KMS-11 (cell line): ENCODE results near the gene PSG11.
"Not testable (repeated sequence)": the region's sequence is repeated elsewhere in the genome, so short reads cannot be mapped to it uniquely, and the experiment has no call there.

Experiments used
- H2AFZ ChIP-seq: fragments of 200-600 bp; sonication (generic); 2 replicates; pipeline ENCODE4 v1.6.1; 2016; ENCODE audit warnings: antibody characterized with exemption, mixed run types, low read depth
- H3K27ac ChIP-seq: fragments of 200-600 bp; sonication (generic); 2 replicates; pipeline ENCODE4 v1.6.1; 2016; ENCODE audit warnings: mild to moderate bottlenecking, mixed run types
- H3K27me3 ChIP-seq: fragments of 200-600 bp; sonication (generic); 2 replicates; pipeline ENCODE4 v1.6.1; 2017; ENCODE audit warnings: mild to moderate bottlenecking, low read depth, mixed run types, moderate library complexity; ENCODE audit not compliant: insufficient read depth
- H3K36me3 ChIP-seq: fragments of 200-600 bp; sonication (generic); 2 replicates; pipeline ENCODE4 v1.6.1; 2017; ENCODE audit warnings: mild to moderate bottlenecking, mixed run types; ENCODE audit not compliant: insufficient read depth
- H3K4me1 ChIP-seq: fragments of 200-600 bp; sonication (generic); 2 replicates; pipeline ENCODE4 v1.6.1; 2016; ENCODE audit warnings: mild to moderate bottlenecking, low read depth, mixed run types; ENCODE audit not compliant: poor library complexity, severe bottlenecking
- H3K4me2 ChIP-seq: fragments of 200-600 bp; sonication (generic); 2 replicates; pipeline ENCODE4 v1.7.0; 2016; ENCODE audit warnings: mild to moderate bottlenecking, mixed run types
- H3K4me3 ChIP-seq: fragments of 200-600 bp; sonication (generic); IDR thresholded peaks from 2 replicates; pipeline ENCODE4 v1.6.1; 2017; ENCODE audit warnings: low read depth, low read length, mixed read lengths; ENCODE audit not compliant: insufficient read depth
- H3K79me2 ChIP-seq: fragments of 200-600 bp; sonication (generic); 2 replicates; pipeline ENCODE4 v1.6.1; 2016; ENCODE audit warnings: low read depth, mixed run types; ENCODE audit not compliant: insufficient read depth
- H3K9ac ChIP-seq: fragments of 200-600 bp; sonication (generic); 2 replicates; pipeline ENCODE4 v1.6.1; 2016; ENCODE audit warnings: mild to moderate bottlenecking, mixed run types
- H4K20me1 ChIP-seq: fragments of 200-600 bp; sonication (generic); 2 replicates; pipeline ENCODE4 v1.6.1; 2016; ENCODE audit warnings: mild to moderate bottlenecking, mixed run types; ENCODE audit not compliant: insufficient read depth
- CTCF ChIP-seq: fragments of 200-600 bp; sonication (generic); conservative IDR thresholded peaks from 2 replicates; pipeline ENCODE4 v1.6.1; 2017; ENCODE audit warnings: low read depth, mild to moderate bottlenecking, antibody characterized with exemption, low read length, moderate library complexity, mixed read lengths

PSG11 gene

GRCh38 chr19:43028866-43029265, 2.6 kb upstream of the PSG11 start:
- no peak for TF ChIP-seq CTCF
- Histone ChIP-seq H3K4me3 (no peak overlapping the region), H3K36me3 (no peaks in the 10 kb centered on the region), H3K4me1 (no peaks in the 10 kb centered on the region), H3K9ac (no peak overlapping the region), H3K79me2 (no peaks in the 10 kb centered on the region), H3K27ac (no peak overlapping the region), H3K27me3 (no peaks in the 10 kb centered on the region), H4K20me1 (no peaks in the 10 kb centered on the region), H2AFZ (no peak overlapping the region), H3K4me2 (no peak overlapping the region)

DNA sequence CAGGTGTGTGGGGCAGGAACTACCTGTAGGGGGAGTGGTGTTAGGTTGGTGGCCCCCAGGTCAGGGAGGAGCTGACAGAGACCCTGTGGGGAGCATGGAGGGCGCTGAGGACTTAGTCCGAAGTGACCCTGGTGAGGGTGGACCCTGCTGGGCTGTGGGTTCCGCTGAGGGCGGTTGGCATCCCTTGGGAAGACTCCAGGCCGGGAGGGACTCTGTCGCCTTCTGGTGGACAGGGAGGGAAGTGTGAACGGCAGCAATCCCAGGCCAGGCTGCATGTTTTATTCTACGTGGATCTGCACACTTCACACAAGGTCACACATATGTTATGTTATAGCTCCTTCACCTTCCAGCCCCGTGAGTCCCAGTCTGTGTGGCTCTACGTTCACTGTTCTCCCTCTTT, 1.7 kb upstream of the PSG11 start:
- not testable (repeated sequence) for H3K27me3 ChIP-seq, H3K4me3 ChIP-seq, H2AFZ ChIP-seq, H3K4me2 ChIP-seq, H3K79me2 ChIP-seq, H3K4me1 ChIP-seq, H3K36me3 ChIP-seq, H4K20me1 ChIP-seq, H3K27ac ChIP-seq, H3K9ac ChIP-seq

DNA sequence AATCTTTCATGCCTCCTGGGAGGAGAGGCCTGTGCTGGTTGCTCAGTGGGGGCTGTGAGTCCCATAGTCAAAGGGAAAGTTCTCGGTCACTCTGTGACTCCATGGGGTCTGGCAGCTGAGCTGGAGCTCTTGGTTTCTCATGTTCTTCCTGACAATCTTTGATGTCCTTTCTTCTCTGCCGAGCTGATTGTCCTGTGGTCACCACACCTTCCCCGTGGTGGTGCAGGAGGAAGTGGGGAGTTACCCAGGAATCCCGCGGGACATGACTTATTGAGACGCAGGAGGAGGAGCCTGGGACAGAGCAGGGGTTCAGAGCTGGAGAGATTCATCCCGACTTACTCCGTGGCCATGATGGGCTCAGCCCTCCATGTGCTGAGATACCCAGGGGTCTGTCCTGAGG, 792 bp upstream of the PSG11 start:
- H3K27me3 ChIP-seq, H3K4me3 ChIP-seq, H2AFZ ChIP-seq, H3K9ac ChIP-seq, H3K27ac ChIP-seq, H3K4me2 ChIP-seq, H4K20me1 ChIP-seq, H3K79me2 ChIP-seq, H3K36me3 ChIP-seq, H3K4me1 ChIP-seq: not testable (repeated sequence)

- not testable (repeated sequence) for H3K4me3 ChIP-seq, H4K20me1 ChIP-seq, H3K4me1 ChIP-seq, H3K4me2 ChIP-seq, H3K9ac ChIP-seq, H2AFZ ChIP-seq, H3K79me2 ChIP-seq, H3K27ac ChIP-seq, H3K27me3 ChIP-seq, H3K36me3 ChIP-seq
Measured at GRCh38 chr19:43022098-43022497, 4.2 kb downstream of the PSG11 start.

DNA sequence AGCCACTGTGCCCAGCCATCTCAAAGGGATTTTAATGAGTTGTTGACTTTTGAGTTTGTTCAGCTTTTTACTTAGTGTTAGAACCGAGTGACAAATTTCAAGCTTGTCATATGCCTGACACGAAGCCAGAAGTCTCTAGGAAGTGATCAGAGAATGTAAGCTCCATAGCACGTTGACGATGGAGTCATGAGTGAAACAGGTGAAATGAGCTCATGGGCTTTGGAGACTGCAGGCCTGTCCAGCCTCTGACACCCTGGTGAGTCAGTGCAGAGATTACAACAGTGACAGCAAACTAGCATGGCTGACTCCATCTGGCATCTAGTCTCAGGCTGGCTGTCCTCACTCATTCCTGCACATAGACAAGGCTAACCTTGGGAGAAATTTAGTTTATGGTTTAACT, 4.6 kb downstream of the PSG11 start:
- not testable (repeated sequence) for H3K4me1 ChIP-seq, H3K4me2 ChIP-seq, H4K20me1 ChIP-seq, H2AFZ ChIP-seq, H3K36me3 ChIP-seq, H3K27ac ChIP-seq, H3K79me2 ChIP-seq, H3K27me3 ChIP-seq, H3K9ac ChIP-seq, H3K4me3 ChIP-seq

- H3K36me3 ChIP-seq, H2AFZ ChIP-seq, H3K9ac ChIP-seq, H3K27ac ChIP-seq, H3K27me3 ChIP-seq, H3K79me2 ChIP-seq, H4K20me1 ChIP-seq, H3K4me3 ChIP-seq, H3K4me1 ChIP-seq, H3K4me2 ChIP-seq: not testable (repeated sequence)
Measured at GRCh38 chr19:43019588-43019987, 6.7 kb downstream of the PSG11 start.

GRCh38 chr19:43005841-43006240, 20.4 kb downstream of the PSG11 start:
- H3K9ac ChIP-seq, H3K79me2 ChIP-seq, H3K27ac ChIP-seq, H3K27me3 ChIP-seq, H4K20me1 ChIP-seq, H3K36me3 ChIP-seq, H3K4me2 ChIP-seq, H3K4me1 ChIP-seq, H3K4me3 ChIP-seq, H2AFZ ChIP-seq: not testable (repeated sequence)

DNA sequence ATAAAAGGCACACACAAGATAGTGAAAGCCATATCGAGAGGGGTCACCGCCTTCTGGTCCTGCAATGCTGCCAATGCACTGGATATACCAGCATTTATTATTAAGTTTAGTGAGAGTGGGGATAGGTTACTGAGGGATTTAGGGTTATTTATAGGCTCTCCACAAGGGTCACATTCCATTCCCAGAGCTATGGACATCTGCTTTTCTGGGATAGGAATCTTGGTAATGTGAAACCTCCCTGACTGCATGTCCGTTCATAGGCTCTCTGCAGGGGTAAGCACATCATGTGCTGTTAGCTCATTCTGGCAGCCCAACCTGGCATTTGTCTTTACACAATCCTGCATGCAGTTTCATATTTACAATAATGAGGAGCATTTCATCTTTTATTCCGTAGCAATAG, 21.4 kb downstream of the PSG11 start:
- H3K79me2 ChIP-seq, H3K9ac ChIP-seq, H3K27ac ChIP-seq, H3K4me3 ChIP-seq, H3K4me1 ChIP-seq, H3K27me3 ChIP-seq, H4K20me1 ChIP-seq, H3K4me2 ChIP-seq, H3K36me3 ChIP-seq, H2AFZ ChIP-seq: not testable (repeated sequence)

DNA sequence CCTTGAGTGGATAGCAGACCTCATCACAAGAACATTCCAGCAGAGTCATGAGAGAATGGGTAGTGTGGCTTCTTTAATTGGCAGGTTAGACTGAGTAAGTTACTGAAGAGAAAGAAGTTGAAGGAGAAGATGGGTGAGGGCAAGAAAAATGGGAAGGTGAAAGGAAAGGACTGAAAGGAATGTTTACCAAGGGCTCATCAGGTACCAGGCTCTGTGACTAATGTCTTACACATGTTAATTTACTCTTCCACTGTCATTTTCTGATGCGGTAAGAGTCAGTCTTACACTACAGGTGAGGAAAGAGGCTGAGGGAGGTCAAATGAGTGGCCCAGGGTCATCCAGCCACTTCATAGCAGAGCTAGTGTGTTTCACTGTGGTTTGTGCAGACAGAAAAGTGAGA, 22.6 kb downstream of the PSG11 start:
- H2AFZ ChIP-seq, H3K27me3 ChIP-seq, H3K79me2 ChIP-seq, H3K4me1 ChIP-seq, H4K20me1 ChIP-seq, H3K4me3 ChIP-seq, H3K27ac ChIP-seq, H3K9ac ChIP-seq, H3K36me3 ChIP-seq, H3K4me2 ChIP-seq: not testable (repeated sequence)

- not testable (repeated sequence) for H3K27me3 ChIP-seq, H3K79me2 ChIP-seq, H3K27ac ChIP-seq, H3K36me3 ChIP-seq, H3K9ac ChIP-seq, H2AFZ ChIP-seq, H3K4me1 ChIP-seq, H3K4me3 ChIP-seq, H3K4me2 ChIP-seq, H4K20me1 ChIP-seq
Measured at GRCh38 chr19:43002948-43003347, 23.3 kb downstream of the PSG11 start.
